Hepatic stellate cell (primary cell): ENCODE results near the gene SIPA1L3.
"Not testable (repeated sequence)": the region's sequence is repeated elsewhere in the genome, so short reads cannot be mapped to it uniquely, and the experiment has no call there.

Source experiments
- DNase-seq: peaks from one replicate; pipeline ENCODE4 v3.0.0; 2011; ENCODE audit warnings: low spot score

The SIPA1L3 gene

GRCh38 chr19:38071054-38071453 lies 164.0 kb downstream of the SIPA1L3 start:
- not testable (repeated sequence) for DNase-seq

- DNase-seq, result no peak
These were observed 164.6 kb downstream of the SIPA1L3 start for GRCh38 chr19:38071647-38072046.

- DNase-seq, result no peak
These were observed 166.1 kb downstream of the SIPA1L3 start for GRCh38 chr19:38072776-38073750.

GRCh38 chr19:38073841-38074685 lies 167.1 kb downstream of the SIPA1L3 start:
- no peak for DNase-seq

- no peak for DNase-seq
These were observed 169.3 kb downstream of the SIPA1L3 start for GRCh38 chr19:38076337-38076736.

GRCh38 chr19:38078302-38078930 lies 171.4 kb downstream of the SIPA1L3 start:
- DNase-seq, result no peak

GRCh38 chr19:38079926-38080380 lies 172.9 kb downstream of the SIPA1L3 start:
- DNase-seq, result peak; percentile 97

- DNase-seq, result no peak
These were observed 174.7 kb downstream of the SIPA1L3 start for GRCh38 chr19:38081547-38082255.

- DNase-seq, result no peak
These were observed 175.5 kb downstream of the SIPA1L3 start for GRCh38 chr19:38082256-38083118.

- no peak for DNase-seq
These were observed 177.2 kb downstream of the SIPA1L3 start for GRCh38 chr19:38084196-38084595.

- DNase-seq, result no peak
These were observed 182.4 kb downstream of the SIPA1L3 start for GRCh38 chr19:38089440-38089839.

GRCh38 chr19:38093154-38093553 lies 186.1 kb downstream of the SIPA1L3 start:
- no peak for DNase-seq

- DNase-seq, result no peak
These were observed 186.6 kb downstream of the SIPA1L3 start for GRCh38 chr19:38093587-38093986.

- peak; percentile 80 for DNase-seq
These were observed 188.7 kb downstream of the SIPA1L3 start for GRCh38 chr19:38095411-38096308.

GRCh38 chr19:38099966-38100365 lies 193.0 kb downstream of the SIPA1L3 start:
- DNase-seq, result no peak

GRCh38 chr19:38100589-38100988 lies 193.6 kb downstream of the SIPA1L3 start:
- no peak for DNase-seq

- DNase-seq, result no peak
These were observed 194.7 kb downstream of the SIPA1L3 start for GRCh38 chr19:38101723-38102122.

- no peak for DNase-seq
These were observed 198.6 kb downstream of the SIPA1L3 start for GRCh38 chr19:38105574-38105973.

- no peak for DNase-seq
These were observed 200.1 kb downstream of the SIPA1L3 start for GRCh38 chr19:38107129-38107528.
